GM19240 (cell line): ENCODE data around the gene SLC19A3.
"Not testable (repeated sequence)": the region's sequence is repeated elsewhere in the genome, so short reads cannot be mapped to it uniquely, and the experiment has no call there.

Experiments
- DNase-seq: peaks from one replicate; pipeline ENCODE4 v3.0.0; 2011; ENCODE audit warnings: low spot score; ENCODE audit not compliant: insufficient read length

Gene SLC19A3

GRCh38 chr2:227717687-227718567, at the start of gene SLC19A3:
TSS of gene SLC19A3 (minus strand) at chr2:227718028. CDS start at chr2:227702318, 15,710 bp downstream.
- DNase-seq: no peak

- peak; percentile 44 for DNase-seq
These were observed 48.6 kb upstream of the SLC19A3 start for GRCh38 chr2:227766373-227766883.

- DNase-seq: no peak
These were observed 48.1 kb upstream of the SLC19A3 start for GRCh38 chr2:227765788-227766372.

- DNase-seq: no peak
These were observed 44.1 kb upstream of the SLC19A3 start for GRCh38 chr2:227761740-227762476.

DNA sequence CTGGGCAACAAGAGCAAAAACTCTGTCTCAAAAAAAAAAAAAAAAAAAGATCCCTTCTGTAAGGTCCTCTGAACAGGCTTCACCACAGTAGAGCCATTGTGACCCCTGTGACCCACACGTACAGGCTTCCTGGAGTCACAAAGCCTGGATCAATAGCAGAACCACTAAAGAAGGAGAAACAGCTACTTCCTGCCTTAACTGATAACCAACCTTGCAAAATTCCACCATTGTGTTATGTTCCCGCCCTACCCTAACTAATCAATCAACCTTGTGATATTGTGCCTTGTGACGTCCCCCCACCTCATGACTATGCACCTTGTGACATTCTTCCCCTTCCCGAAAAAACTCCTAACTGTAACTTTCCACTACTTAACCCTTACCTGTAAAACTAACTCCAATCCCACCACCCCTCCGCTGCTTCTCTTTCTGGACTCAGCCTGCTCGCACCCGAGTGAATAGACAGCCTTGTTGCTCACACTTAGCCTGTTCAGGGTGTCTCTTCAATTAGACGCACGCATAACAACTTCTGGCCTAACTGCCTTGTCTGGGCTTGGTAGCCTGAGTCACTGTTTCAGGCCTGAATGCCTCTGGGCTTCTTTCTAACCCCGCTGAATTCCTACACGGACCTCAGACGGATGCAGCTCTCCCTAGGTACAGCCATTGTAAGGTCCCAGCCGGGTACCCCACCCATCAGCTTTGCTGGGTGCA, 41.7 kb upstream of the SLC19A3 start:
- DNase-seq: no peak

GRCh38 chr2:227756261-227756660, 38.4 kb upstream of the SLC19A3 start:
- DNase-seq: not testable (repeated sequence)

- no peak for DNase-seq
These were observed 30.3 kb upstream of the SLC19A3 start for GRCh38 chr2:227748079-227748478.

DNA sequence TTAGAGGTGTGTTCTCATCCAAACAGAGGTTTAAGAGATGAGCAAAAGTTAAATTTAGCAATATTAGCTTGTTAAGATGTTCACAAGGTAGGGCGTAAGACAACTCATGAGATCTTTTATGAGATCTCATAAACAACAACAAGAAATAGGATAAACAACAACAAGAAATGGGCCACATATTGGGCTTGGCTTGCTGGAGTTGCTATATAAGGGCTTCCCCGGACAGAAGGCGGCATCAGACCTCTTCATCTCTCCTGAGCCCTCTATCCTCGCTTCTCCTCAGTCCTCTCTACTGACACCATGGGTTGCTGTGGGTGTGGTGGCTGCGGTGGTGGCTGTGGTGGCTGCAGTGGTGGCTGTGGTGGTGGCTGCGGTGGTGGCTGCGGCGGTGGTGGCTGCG, 27.8 kb upstream of the SLC19A3 start, which contains the start of gene SCYGR8:
TSS of gene SCYGR8 (plus strand) at position 301 of the 400 bp plus-strand sequence. CDS start at position 301, 0 bp downstream.
- DNase-seq: no peak

DNA sequence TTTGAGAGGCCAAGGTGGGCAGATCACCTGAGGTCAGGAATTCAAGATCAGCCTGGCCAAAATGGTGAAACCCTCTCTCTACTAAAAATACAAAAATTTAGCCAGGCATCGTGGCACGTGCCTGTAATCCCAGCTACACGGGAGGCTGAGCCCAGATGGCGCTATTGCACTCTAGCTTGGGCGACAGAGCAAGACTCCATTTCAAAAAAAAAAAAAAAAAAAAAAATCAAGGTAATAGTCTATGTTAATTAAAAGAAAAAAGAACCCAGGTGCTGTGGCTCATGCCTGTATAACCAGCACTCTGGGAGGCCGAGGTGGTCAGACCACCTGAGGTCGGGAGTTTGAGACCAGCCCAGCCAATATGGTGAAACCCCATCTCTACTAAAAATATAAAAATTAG, 22.9 kb upstream of the SLC19A3 start:
- not testable (repeated sequence) for DNase-seq

DNA sequence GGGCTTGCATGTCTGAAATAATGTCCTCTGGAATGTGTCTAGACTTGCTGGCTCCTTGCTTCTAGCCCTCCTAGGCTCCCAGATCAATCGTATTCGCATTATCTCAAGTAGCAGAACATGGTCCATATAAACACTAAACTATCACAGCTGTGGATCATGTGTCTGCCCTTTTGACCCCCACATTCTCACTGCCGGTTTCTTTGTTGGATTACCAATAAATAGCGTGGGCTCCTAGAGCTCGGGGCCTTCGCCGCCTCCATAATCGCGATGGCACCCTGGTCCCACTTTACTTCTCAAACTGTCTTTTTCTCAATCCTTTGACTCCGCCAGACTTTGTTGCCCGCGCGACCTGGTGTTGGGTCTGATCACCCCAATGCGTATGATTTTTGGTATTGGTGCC, 21.5 kb upstream of the SLC19A3 start:
- no peak for DNase-seq

DNA sequence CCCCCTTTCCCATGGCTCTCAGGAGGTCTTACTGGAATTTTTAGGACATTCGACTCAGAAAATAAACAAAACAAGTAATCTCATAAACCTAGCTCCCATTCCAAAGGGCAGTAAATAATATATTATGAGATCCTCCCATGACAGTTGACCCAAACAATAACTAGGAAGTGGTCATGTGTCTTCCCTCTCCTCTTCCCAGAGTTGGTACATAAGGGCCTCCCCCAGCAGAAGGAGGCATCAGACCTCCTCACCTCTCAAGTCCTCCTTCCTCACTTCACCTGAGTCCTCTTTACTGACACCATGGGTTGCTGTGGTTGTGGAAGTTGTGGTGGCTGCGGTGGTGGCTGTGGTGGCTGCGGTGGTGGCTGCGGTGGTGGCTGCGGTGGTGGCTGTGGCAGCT, 10.2 kb upstream of the SLC19A3 start, which contains the start of gene SCYGR7:
TSS of gene SCYGR7 (plus strand) at position 301 of the 400 bp plus-strand sequence. CDS start at position 301, 0 bp downstream.
- DNase-seq: no peak

- no peak for DNase-seq
These were observed 6.7 kb upstream of the SLC19A3 start, which contains the start of gene SCYGR6 for GRCh38 chr2:227724394-227725039. TSS of gene SCYGR6 (minus strand) at chr2:227724757. CDS start at chr2:227724757, 0 bp downstream.

GRCh38 chr2:227722821-227723220, 5.0 kb upstream of the SLC19A3 start:
- not testable (repeated sequence) for DNase-seq

DNA sequence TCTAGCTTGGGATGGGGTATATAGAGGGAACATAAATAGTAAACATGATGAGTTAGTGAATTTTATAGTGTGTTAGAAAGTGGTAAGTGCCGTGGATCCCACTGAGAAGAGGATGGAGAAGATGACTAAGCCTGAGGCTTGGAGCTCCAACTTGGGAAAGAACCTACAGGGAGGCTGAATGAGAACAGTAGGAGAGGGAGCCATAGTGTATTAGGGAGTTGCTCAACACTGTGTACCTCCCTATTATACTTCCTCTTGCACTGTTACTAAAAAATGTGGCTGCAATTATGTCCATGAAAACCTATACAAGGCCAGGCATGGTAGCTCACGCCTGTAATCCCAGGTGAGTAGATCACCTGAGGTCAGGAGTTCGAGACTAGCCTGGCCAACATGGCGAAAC, 2.9 kb upstream of the SLC19A3 start:
- no peak for DNase-seq

GRCh38 chr2:227719641-227720040, 1.8 kb upstream of the SLC19A3 start:
- DNase-seq: no peak

GRCh38 chr2:227716501-227716900, 1.3 kb downstream of the SLC19A3 start:
- no peak for DNase-seq

DNA sequence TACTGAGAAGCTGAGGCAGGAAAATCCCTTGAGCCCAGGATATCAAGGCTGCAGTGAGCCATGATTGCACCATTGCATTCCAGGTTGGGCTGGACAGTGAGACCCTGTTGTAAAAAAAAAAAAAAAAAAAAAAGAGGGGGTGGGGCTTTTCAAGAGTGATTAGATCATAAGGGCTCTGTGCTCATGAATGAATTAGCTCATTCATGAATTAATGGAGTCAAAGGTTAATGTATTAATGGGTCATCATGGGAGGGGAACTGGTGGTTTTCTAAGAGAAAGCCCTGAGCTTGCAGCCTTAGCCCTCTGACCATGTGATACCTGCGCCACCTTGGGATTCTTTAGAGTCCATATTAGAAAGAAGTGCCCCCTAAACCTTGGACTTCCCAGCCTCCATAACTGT, 4.5 kb downstream of the SLC19A3 start:
- DNase-seq: no peak

- no peak for DNase-seq
These were observed 6.8 kb downstream of the SLC19A3 start for GRCh38 chr2:227710986-227711385.

DNA sequence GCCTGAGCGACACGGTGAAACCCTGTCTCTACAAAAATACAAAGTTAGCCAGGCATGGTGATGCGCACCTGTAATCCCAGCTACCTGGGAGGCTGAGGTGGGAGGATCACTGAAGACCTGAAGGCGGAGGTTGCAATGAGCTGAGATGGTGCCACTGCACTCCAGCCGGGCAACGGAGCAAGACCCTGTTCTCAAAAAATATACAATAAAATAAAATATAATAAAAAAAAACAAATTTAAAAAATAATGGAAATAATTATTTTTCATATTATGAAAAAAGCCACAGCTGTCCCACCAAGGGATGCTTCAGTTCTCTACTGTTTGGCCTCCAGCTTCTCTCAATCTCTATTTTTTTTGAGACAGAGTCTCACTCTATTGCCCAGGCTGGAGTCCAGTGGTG, 10.4 kb downstream of the SLC19A3 start:
- no peak for DNase-seq

GRCh38 chr2:227706859-227707258, 11.0 kb downstream of the SLC19A3 start:
- no peak for DNase-seq
